Mucosa of descending colon (tissue), 3 donors: ENCODE data around the gene TAAR2. TPM values are rescaled to one million over a fixed set of nuclear protein-coding genes. Genes with fewer than 3 reads are reported as not detected.

Experiments
- ATAC-seq: fragments of 200-7000 bp; cut with Tn5 transposase; one replicate; pipeline ENCODE4 v1.9.1; 2020; ENCODE audit warnings: mild to moderate bottlenecking, moderate library complexity
- DNase-seq, 3 donors: peaks; one replicate each; pipeline ENCODE4 v3.0.0-alpha.2; 2020
- H3K36me3 ChIP-seq: fragments of 200-600 bp; one replicate; pipeline ENCODE4 v1.8.0; 2021; ENCODE audit warnings: low read depth, mild to moderate bottlenecking
- H3K4me1 ChIP-seq: fragments of 200-600 bp; one replicate; pipeline ENCODE4 v1.8.0; 2021; ENCODE audit warnings: low read depth, mild to moderate bottlenecking
- H3K4me3 ChIP-seq: fragments of 200-600 bp; one replicate; pipeline ENCODE4 v1.8.0; 2021; ENCODE audit warnings: mild to moderate bottlenecking
- H3K9me3 ChIP-seq: fragments of 200-600 bp; one replicate; pipeline ENCODE4 v1.8.0; 2021; ENCODE audit warnings: mild to moderate bottlenecking
- intact Hi-C, 2 donors: fragments of 100-400 bp; cut with DNase I in 1 of 2; cut with micrococcal nuclease in 1 of 2; formaldehyde crosslinking; loops; one replicate each; pipeline versions ENCODE4 v1.11.0 to v1.11.1; 2022; cut with DNase I, micrococcal nuclease
- total RNA-seq, 3 donors: library from RNA; stranded (reverse); fragmentation: NEBNext Ultra II Directional in 2 of 3; extraction: Animal tissue kit (Norgen Biotek cat#: 25700) in 2 of 3; gene quantifications; one replicate each; pipeline versions ENCODE4 v1.2.1 to v1.2.4, GENCODE V29; 2021 to 2023
- TF ChIP-seq, protein P1 (sequence below): fragments of 200-600 bp; IDR thresholded peaks from one replicate; pipeline ENCODE4 v1.8.0; 2022; ENCODE audit warnings: antibody characterized with exemption, mild to moderate bottlenecking
- donor health status: DM: no; HTN: no; CAD: no; lungs with moderate emphysema.
- donor health status: DM: no; HTN: no; CAD: no.
- donor health status: DM: no; HTN: yes; CAD: no.

Gene TAAR2
- total RNA-seq, 3 donors from 2014 or later: not detected

DNA sequence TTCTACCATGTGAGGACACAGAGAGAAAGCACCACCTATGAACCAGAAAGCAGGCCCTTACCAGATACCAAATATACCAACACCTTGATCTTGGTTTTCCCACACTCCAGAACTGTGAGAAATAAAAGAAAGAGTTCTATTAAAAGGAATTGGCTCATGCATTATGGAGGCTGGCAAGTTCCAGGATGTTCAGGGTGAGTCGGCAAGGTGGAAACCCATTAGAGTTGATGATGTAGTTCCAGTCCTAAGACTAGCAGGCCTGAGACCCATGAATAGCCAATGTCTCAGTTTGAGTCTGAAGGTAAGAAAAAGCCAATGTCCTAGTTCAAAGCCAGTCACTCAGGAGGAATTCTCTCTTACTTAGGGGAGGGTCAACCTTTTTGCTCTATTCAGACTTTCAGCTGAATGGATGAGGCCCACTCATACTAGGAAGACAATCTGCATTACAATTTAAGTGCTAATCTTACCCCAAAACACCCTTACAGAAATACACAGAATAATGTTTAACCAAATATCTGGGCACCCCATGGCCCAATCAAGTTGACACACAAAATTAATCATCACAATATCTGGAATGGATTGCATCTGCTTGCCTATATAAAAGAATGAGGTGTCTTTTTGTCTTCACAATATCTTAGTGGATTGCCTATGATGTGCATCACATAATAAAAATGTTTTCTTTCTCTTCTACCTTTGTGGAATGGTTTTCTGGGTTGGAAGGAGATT lies 40.4 kb upstream of the TAAR2 start:
- DNase-seq (no peak), ATAC-seq (no peak)
- no peaks in the 10 kb centered on the region for H3K4me1 ChIP-seq
- intact Hi-C loops: loop anchor here in 1 of 2 donors (10.0 kb wide), 1 partner anchor 130 kb away; the partner anchor contains the start of gene SLC18B1
- H3K9me3 ChIP-seq: no peaks in the 10 kb centered on the region
- TF ChIP-seq, protein P1, sequence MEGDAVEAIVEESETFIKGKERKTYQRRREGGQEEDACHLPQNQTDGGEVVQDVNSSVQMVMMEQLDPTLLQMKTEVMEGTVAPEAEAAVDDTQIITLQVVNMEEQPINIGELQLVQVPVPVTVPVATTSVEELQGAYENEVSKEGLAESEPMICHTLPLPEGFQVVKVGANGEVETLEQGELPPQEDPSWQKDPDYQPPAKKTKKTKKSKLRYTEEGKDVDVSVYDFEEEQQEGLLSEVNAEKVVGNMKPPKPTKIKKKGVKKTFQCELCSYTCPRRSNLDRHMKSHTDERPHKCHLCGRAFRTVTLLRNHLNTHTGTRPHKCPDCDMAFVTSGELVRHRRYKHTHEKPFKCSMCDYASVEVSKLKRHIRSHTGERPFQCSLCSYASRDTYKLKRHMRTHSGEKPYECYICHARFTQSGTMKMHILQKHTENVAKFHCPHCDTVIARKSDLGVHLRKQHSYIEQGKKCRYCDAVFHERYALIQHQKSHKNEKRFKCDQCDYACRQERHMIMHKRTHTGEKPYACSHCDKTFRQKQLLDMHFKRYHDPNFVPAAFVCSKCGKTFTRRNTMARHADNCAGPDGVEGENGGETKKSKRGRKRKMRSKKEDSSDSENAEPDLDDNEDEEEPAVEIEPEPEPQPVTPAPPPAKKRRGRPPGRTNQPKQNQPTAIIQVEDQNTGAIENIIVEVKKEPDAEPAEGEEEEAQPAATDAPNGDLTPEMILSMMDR: no peak
- H3K36me3 ChIP-seq: no peaks in the 10 kb centered on the region
- no peak overlapping the region for H3K4me3 ChIP-seq

- H3K4me3 ChIP-seq: no peak overlapping the region
- H3K4me1 ChIP-seq: no peaks in the 10 kb centered on the region
- no peaks in the 10 kb centered on the region for H3K36me3 ChIP-seq
- TF ChIP-seq, protein P1: no peak
- ATAC-seq (no peak), DNase-seq (no peak)
- intact Hi-C loops: loop anchor here in 1 of 2 donors (10.0 kb wide), 1 partner anchor 131 kb away; the partner anchor contains the start of gene SLC18B1
- H3K9me3 ChIP-seq: no peaks in the 10 kb centered on the region
These were observed 39.6 kb upstream of the TAAR2 start for GRCh38 chr6:132663661-132664060.

DNA sequence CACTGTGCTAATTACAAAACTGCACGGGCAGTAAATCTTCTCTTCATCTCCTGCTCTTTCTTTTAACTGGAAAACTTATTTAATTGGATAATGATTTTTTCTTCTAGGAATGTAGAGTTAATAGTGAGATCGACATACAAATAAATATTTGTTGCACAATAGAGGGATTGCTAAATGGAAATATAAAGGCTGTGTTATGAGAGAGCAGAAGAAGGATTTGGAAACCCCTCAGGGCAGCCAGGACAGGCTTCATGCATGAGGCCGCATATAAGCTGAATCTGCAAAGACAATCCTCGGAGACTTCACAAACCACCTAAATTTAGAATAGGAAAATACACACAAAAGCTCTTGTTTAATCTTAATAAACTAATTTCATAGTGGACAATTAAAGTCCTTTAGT lies 37.8 kb upstream of the TAAR2 start:
- intact Hi-C loops: loop anchor here in 1 of 2 donors (10.0 kb wide), 1 partner anchor 133 kb away; the partner anchor contains the start of gene SLC18B1
- Histone ChIP-seq H3K36me3 (no peaks in the 10 kb centered on the region), H3K4me3 (no peak overlapping the region), H3K4me1 (no peaks in the 10 kb centered on the region), H3K9me3 (no peaks in the 10 kb centered on the region)
- TF ChIP-seq, protein P1: no peak
- no peak for ATAC-seq
- DNase-seq: no peak

DNA sequence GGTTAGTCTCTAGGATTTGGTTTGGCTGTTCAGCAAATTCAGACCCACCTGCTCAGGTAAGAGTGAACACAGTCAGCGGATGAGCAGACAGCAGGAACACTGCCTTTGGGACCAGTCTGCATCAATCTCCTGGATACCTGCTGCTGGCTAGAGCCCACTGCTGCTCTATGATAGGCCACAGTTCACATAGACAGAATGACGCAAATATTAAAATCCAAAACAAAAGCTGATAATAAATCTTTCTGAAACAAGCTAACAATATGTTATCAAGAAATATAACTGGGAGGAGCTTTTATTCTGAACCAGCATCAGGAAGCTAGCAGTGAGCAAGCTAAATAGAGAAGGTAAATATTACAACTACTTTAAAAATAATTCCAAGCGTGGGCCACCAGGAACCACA lies 35.0 kb upstream of the TAAR2 start, which contains the start of gene TAAR1:
Gene TAAR1 (minus strand): TSS at position 101 of the 400 bp plus-strand sequence. CDS start 13,179 bp downstream, outside the sequence.
- H3K36me3 ChIP-seq: no peaks in the 10 kb centered on the region
- TF ChIP-seq, protein P1: no peak
- intact Hi-C loops: no loop called here
- H3K9me3 ChIP-seq: no peaks in the 10 kb centered on the region
- H3K4me1 ChIP-seq: no peaks in the 10 kb centered on the region
- ATAC-seq (no peak), DNase-seq (no peak)
- no peak within 1 kb of the TSS for H3K4me3 ChIP-seq

GRCh38 chr6:132651062-132651461 lies 27.0 kb upstream of the TAAR2 start:
- Histone ChIP-seq H3K36me3 (no peaks in the 10 kb centered on the region), H3K9me3 (no peaks in the 10 kb centered on the region), H3K4me1 (no peaks in the 10 kb centered on the region), H3K4me3 (no peak overlapping the region)
- no peak for DNase-seq
- TF ChIP-seq, protein P1: no peak
- no peak for ATAC-seq
- intact Hi-C loops: no loop called here
